K562 (cell line): ENCODE data around the gene SAE1. TPM values are rescaled to one million over a fixed set of nuclear protein-coding genes. Genes with fewer than 3 reads are reported as not detected.

Source experiments
- ATAC-seq: fragments of 200-7000 bp; cut with Tn5 transposase; 3 replicates; pipeline ENCODE4 v1.9.1; 2020; ENCODE audit warnings: moderate library complexity
- BruUV-seq: library from RNA; stranded (reverse); fragments of 400-500 nt; replicated peaks from 2 replicates; lab custom pipeline; 2021; lab: Mats Ljungman, UMichigan
- CTCF ChIA-PET: fragments of 300-600 bp; formaldehyde crosslinking; extraction: SDS; loops from one replicate; lab custom pipeline; 2021; ENCODE audit warnings: low intra/inter-chr PET ratio; lab: Yijun Ruan, JAX
- POLR2A ChIA-PET: fragments of 300-600, 350-650 bp; sonication (Branson Sonifier 250); formaldehyde crosslinking; extraction: SDS; loops from one replicate; lab custom pipeline; 2021; ENCODE audit warnings: antibody characterized with exemption, inconsistent platforms; lab: Yijun Ruan, JAX
- DNase-seq, 4 experiments: peaks; one replicate each; pipeline versions ENCODE4 v3.0.0 to v3.0.0-alpha.2; 2011 to 2018; ENCODE audit warnings: low spot score in 3 of 4, mixed read lengths in 3 of 4; ENCODE audit errors: extremely low read depth in 1 of 4
- FAIRE-seq: peaks from 2 replicates; lab custom pipeline; 2011; peaks lifted over from hg19 to GRCh38; lab: Jason Lieb, UNC
- H2AFZ ChIP-seq: 2 replicates; pipeline ENCODE4 v1.6.0; 2011; ENCODE audit warnings: low read depth, low read length, control low read depth, inconsistent platforms
- H3K27ac ChIP-seq: fragments of 200-600 bp; 3 replicates; pipeline ENCODE4 v1.8.0; 2011; ENCODE audit warnings: low read depth, mild to moderate bottlenecking, control low read depth, inconsistent platforms, low read length, moderate library complexity, mixed read lengths; ENCODE audit errors: extremely low read depth
- H3K27me3 ChIP-seq, 2 experiments: fragments of 300-600 bp in 1 of 2; 2 replicates in 1 of 2; 3 replicates in 1 of 2; pipeline versions ENCODE4 v1.6.0 to v1.8.0; 2011; ENCODE audit warnings: inconsistent platforms in 2 of 2, low read length in 2 of 2, mild to moderate bottlenecking in 1 of 2, mixed read lengths in 1 of 2, moderate library complexity in 1 of 2; ENCODE audit not compliant: control insufficient read depth in 2 of 2, insufficient read depth in 2 of 2
- H3K36me3 ChIP-seq: fragments of 300-600 bp; 3 replicates; pipeline ENCODE4 v1.8.0; 2011; ENCODE audit warnings: mild to moderate bottlenecking, low read length, inconsistent platforms; ENCODE audit not compliant: control insufficient read depth, insufficient read depth
- H3K4me1 ChIP-seq, 2 experiments: fragments of 200-600 bp in 1 of 2; replicated peaks in 1 of 2; 2 replicates in 1 of 2; 3 replicates in 1 of 2; pipeline versions ENCODE4 v1.5.1 to v1.8.0; 2011; ENCODE audit warnings: inconsistent platforms in 2 of 2, low read length in 2 of 2, mild to moderate bottlenecking in 1 of 2, mixed read lengths in 1 of 2, moderate library complexity in 1 of 2; ENCODE audit not compliant: control insufficient read depth in 2 of 2, insufficient read depth in 2 of 2
- H3K4me2 ChIP-seq: 2 replicates; pipeline ENCODE4 v1.6.1; 2011; ENCODE audit warnings: low read length, control low read depth, inconsistent platforms, mixed read lengths; ENCODE audit not compliant: insufficient read depth
- H3K4me3 ChIP-seq: fragments of 200-600 bp; sonication (generic), shearing (Covaris generic); 2 replicates; pipeline ENCODE4 v1.5.1; 2016; ENCODE audit warnings: control low read depth, inconsistent platforms
- H3K79me2 ChIP-seq: fragments of 200-600 bp; 3 replicates; pipeline ENCODE4 v1.8.0; 2011; ENCODE audit warnings: low read length, inconsistent platforms; ENCODE audit not compliant: control insufficient read depth, insufficient read depth
- H3K9ac ChIP-seq, 2 experiments: 2 replicates each; pipeline versions ENCODE4 v1.6.0 to v1.6.1; 2011; ENCODE audit warnings: low read depth in 2 of 2, low read length in 2 of 2, control low read depth in 1 of 2, inconsistent platforms in 1 of 2, mild to moderate bottlenecking in 1 of 2, mixed read lengths in 1 of 2; ENCODE audit not compliant: insufficient read depth in 1 of 2
- H3K9me1 ChIP-seq: one replicate; pipeline ENCODE4 v1.6.0; 2011; ENCODE audit warnings: inconsistent platforms, mild to moderate bottlenecking, low read length, moderate library complexity; ENCODE audit not compliant: control insufficient read depth, insufficient read depth
- H3K9me3 ChIP-seq: replicated peaks from 2 replicates; pipeline ENCODE4 v1.5.1; 2011; ENCODE audit warnings: low read depth, low read length, inconsistent platforms; ENCODE audit not compliant: control insufficient read depth, insufficient read depth
- H4K20me1 ChIP-seq: replicated peaks from 2 replicates; pipeline ENCODE4 v1.6.1; 2011; ENCODE audit warnings: low read length, inconsistent platforms, mixed read lengths; ENCODE audit not compliant: control insufficient read depth, insufficient read depth
- BHLHE40 ChIP-seq: IDR thresholded peaks from 2 replicates; pipeline ENCODE4 v1.6.1; 2011; ENCODE audit warnings: low read length, improper control_type of control experiment
- CBX1 ChIP-seq: sonication (generic); IDR thresholded peaks from 2 replicates; pipeline ENCODE4 v1.6.1; 2016; ENCODE audit warnings: antibody characterized with exemption, low read depth, mild to moderate bottlenecking
- HDAC1 ChIP-seq, 2 experiments: fragments of 450-650 bp; IDR thresholded peaks; 2 replicates each; pipeline ENCODE4 v1.6.1; 2016 to 2017; ENCODE audit warnings: inconsistent platforms in 1 of 2, mild to moderate bottlenecking in 1 of 2, moderate library complexity in 1 of 2
- MCM7 ChIP-seq, 2 experiments: fragments of 450-650 bp; IDR thresholded peaks; 2 replicates each; pipeline ENCODE4 v1.6.1; 2016 to 2018
- MEF2A ChIP-seq: IDR thresholded peaks from 2 replicates; pipeline ENCODE4 v1.6.1; 2011; ENCODE audit warnings: low read depth, mild to moderate bottlenecking, low read length, moderate library complexity; ENCODE audit not compliant: control insufficient read depth
- NFE2 ChIP-seq: IDR thresholded peaks from 2 replicates; pipeline ENCODE4 v1.6.1; 2014; ENCODE audit warnings: antibody characterized with exemption, low read depth
- POLR3A ChIP-seq: IDR thresholded peaks from 2 replicates; pipeline ENCODE4 v1.6.1; 2011; ENCODE audit warnings: borderline replicate concordance, mild to moderate bottlenecking, moderate library complexity; ENCODE audit not compliant: insufficient read length, insufficient read depth; ENCODE audit errors: extremely low read depth
- RBFOX2 ChIP-seq: fragments of 200-400 bp; formaldehyde crosslinking; IDR thresholded peaks from 2 replicates; pipeline ENCODE4 v1.6.1; 2017; ENCODE audit warnings: low read depth, mild to moderate bottlenecking, low read length, moderate library complexity
- RBM25 ChIP-seq: fragments of 200-400 bp; formaldehyde crosslinking; IDR thresholded peaks from 2 replicates; pipeline ENCODE4 v1.6.1; 2018; ENCODE audit warnings: low read length, low read depth, moderate library complexity; ENCODE audit not compliant: severe bottlenecking
- WGBS: fragments of 100-300 bp; shearing (Covaris generic); methylation state at CpG from one replicate; pipeline ENCODE4 v1.1.6; 2016; ENCODE audit warnings: low coverage, mixed read lengths; ENCODE audit not compliant: insufficient coverage; ENCODE audit errors: missing lambda C conversion rate; 5-methylcytosine and 5-hydroxymethylcytosine counted together
- in situ Hi-C: fragments of 300-500 bp; cut with MboI; formaldehyde crosslinking; loops from 4 replicates; pipeline ENCODE4 v1.15.0; 2018; ENCODE audit warnings: inconsistent platforms, mixed read lengths
- intact Hi-C: fragments of 100-400 bp; cut with micrococcal nuclease; formaldehyde crosslinking; loops from 2 replicates; pipeline ENCODE4 v1.14.2; 2022
- polyA plus RNA-seq, 8 experiments: library from polyadenylated mRNA; depleted of rRNA in 4 of 8; stranded (reverse) in 5 of 8; unstranded in 3 of 8; fragments of >200 nt; fragmentation: Nextera tagmentation in 2 of 8; fragmentation: Illumina TruSeq in 1 of 8; extraction: Ambion mirVana in 2 of 8; extraction: Trizol in 1 of 8; gene quantifications; 2 replicates each; pipeline versions ENCODE4 v1.2.1 to v1.2.3, GENCODE V29; 2011 to 2014; ENCODE audit warnings: inconsistent platforms in 1 of 8, missing spikeins in 1 of 8
- total RNA-seq, 7 experiments: library from RNA; depleted of rRNA in 6 of 7; stranded (reverse); fragments of >200 nt in 6 of 7; fragmentation: Illumina TruSeq in 2 of 7; extraction: Trizol in 2 of 7; gene quantifications; 2 replicates each; pipeline versions ENCODE4 v1.2.1 to v1.2.3, GENCODE V29; 2011 to 2021; ENCODE audit warnings: low replicate concordance in 1 of 7
- TF ChIP-seq, protein P1 (sequence below), 3 experiments: fragments of 200-800 bp in 1 of 3; sonication (Bioruptor generic) in 1 of 3; sonication (generic) in 1 of 3; formaldehyde crosslinking in 1 of 3; IDR thresholded peaks; 2 replicates each; pipeline versions ENCODE4 v1.6.1 to v1.8.0; 2016 to 2022; ENCODE audit warnings: mild to moderate bottlenecking in 2 of 3, missing compliant biosample characterization in 2 of 3, missing genetic modification characterization in 2 of 3, missing genetic modification reagents in 1 of 3
- TF ChIP-seq, protein P2 (sequence below): fragments of 250-450 bp; sonication (Bioruptor Pico); IDR thresholded peaks from 2 replicates; pipeline ENCODE4 v1.8.0; 2021; ENCODE audit warnings: borderline replicate concordance, mild to moderate bottlenecking, moderate library complexity; ENCODE audit not compliant: poor library complexity, severe bottlenecking

Gene SAE1
- total and polyA plus RNA-seq, 9 of the 15 experiments (the other 6 are each of a cell fraction or from before 2014, with no cell fraction given): 82.8 to 299 (median 217) TPM

GRCh38 chr19:47096100-47096704 lies 34.4 kb upstream of the SAE1 start:
- in situ Hi-C loops (no loop called here), intact Hi-C loops (no loop called here)
- peak overlapping the region in 1 of 2 experiments; percentile 80; a peak in 2 of 4 replicates for H3K9ac ChIP-seq
- CTCF ChIA-PET: no interaction called here
- peaks cover 77% of the 10 kb centered on the region; the same call in 2 of the 3 replicates for H3K36me3 ChIP-seq
- no peak for FAIRE-seq
- H3K79me2 ChIP-seq: peaks cover 75% of the 10 kb centered on the region
- H3K27me3 ChIP-seq: no peaks in the 10 kb centered on the region
- H3K4me3 ChIP-seq: no peak overlapping the region
- TF ChIP-seq POLR3A (no peak), MEF2A (no peak), MCM7 (IDR thresholded peaks at IDR 0.05) (no peak), CBX1 (no peak), HDAC1 (IDR thresholded peaks at IDR 0.05) (no peak), RBFOX2 (peak; percentile 25; the same call in 1 of the 2 replicates), NFE2 (no peak), BHLHE40 (no peak), RBM25 (no peak)
- TF ChIP-seq, protein P1, sequence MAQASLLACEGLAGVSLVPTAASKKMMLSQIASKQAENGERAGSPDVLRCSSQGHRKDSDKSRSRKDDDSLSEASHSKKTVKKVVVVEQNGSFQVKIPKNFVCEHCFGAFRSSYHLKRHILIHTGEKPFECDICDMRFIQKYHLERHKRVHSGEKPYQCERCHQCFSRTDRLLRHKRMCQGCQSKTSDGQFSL (CRISPR knock-in tag; IDR thresholded peaks at IDR 0.05): 0 out of 2 replicates have a peak, but pooled peaks have one; percentile 32
- TF ChIP-seq, protein P1 (tag; IDR thresholded peaks at IDR 0.05): no peak
- TF ChIP-seq, protein P2, sequence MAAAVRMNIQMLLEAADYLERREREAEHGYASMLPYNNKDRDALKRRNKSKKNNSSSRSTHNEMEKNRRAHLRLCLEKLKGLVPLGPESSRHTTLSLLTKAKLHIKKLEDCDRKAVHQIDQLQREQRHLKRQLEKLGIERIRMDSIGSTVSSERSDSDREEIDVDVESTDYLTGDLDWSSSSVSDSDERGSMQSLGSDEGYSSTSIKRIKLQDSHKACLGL: no peak
- no peak overlapping the region for H3K27ac ChIP-seq
- WGBS: 88% methylated on average over 12 of the region's 12 CpGs
- H3K9me3 ChIP-seq: no peaks in the 10 kb centered on the region
- H3K9me1 ChIP-seq: no peaks in the 10 kb centered on the region
- POLR2A ChIA-PET: interaction anchor here (0.7 to 2.7 kb wide), 7 partner anchors 10 to 148 kb away, joined by 3 to 13 read pairs (median 4); partner anchors contain the start of gene ZC3H4
- no peak overlapping the region for H3K4me2 ChIP-seq
- no peak for ATAC-seq
- no TSS peak for BruUV-seq
- no peak for DNase-seq
- no peak overlapping the region for H2AFZ ChIP-seq
- peaks cover 19 to 33% of the 10 kb centered on the region in 2 experiments; a peak in 4 of 5 replicates for H3K4me1 ChIP-seq
- no peaks in the 10 kb centered on the region for H4K20me1 ChIP-seq
